Measurements from ENCODE around the gene ARL13A. TPM values are rescaled to one million over a fixed set of nuclear protein-coding genes. Genes with fewer than 3 reads are reported as not detected.

The ARL13A gene
- total and polyA plus RNA-seq, 2 experiments from 2014 or later: not detected

- whole genome bisulfite sequencing (ENCODE audit: low lambda C conversion rate, missing lambda C conversion rate): 76% methylated on average over 4 of the region's 4 CpGs
- H3K4me2 ChIP-seq: no peak overlapping the region
- no peaks in the 10 kb centered on the region for H3K27me3 ChIP-seq
- H2AFZ ChIP-seq: no peak overlapping the region
- H3K79me2 ChIP-seq: no peaks in the 10 kb centered on the region
- TF ChIP-seq CTCF (IDR thresholded peaks at IDR 0.05; ENCODE audit: poor library complexity): no peak
- no peak for TF ChIP-seq EZH2 (IDR thresholded peaks at IDR 0.05; ENCODE audit: borderline replicate concordance)
- TF ChIP-seq EZH2phosphoT487 (IDR thresholded peaks at IDR 0.05; ENCODE audit: low read depth, severe bottlenecking, unreplicated experiment): no peak
- H4K20me1 ChIP-seq (ENCODE audit: insufficient read depth, poor library complexity, severe bottlenecking): no peaks in the 10 kb centered on the region
- H3K4me3 ChIP-seq: no peak overlapping the region
- no peaks in the 10 kb centered on the region for H3K9me2 ChIP-seq (replicated peaks; ENCODE audit: insufficient read depth)
- no peaks in the 10 kb centered on the region for H3K4me1 ChIP-seq (ENCODE audit: insufficient read depth)
- no peak for DNase-seq (ENCODE audit: low spot score)
- H3K36me3 ChIP-seq (replicated peaks; ENCODE audit: insufficient read depth, low read depth): no peaks in the 10 kb centered on the region
- no peak overlapping the region for H3K27ac ChIP-seq
- no peaks in the 10 kb centered on the region for H3K9me3 ChIP-seq (ENCODE audit: low read depth)
Measured at GRCh38 chrX:100931218-100931924, 38.1 kb upstream of the ARL13A start.

- Histone ChIP-seq H3K36me3 (replicated peaks; ENCODE audit: insufficient read depth, low read depth) (no peaks in the 10 kb centered on the region), H3K27ac (no peak overlapping the region), H3K4me2 (no peak overlapping the region), H3K27me3 (no peaks in the 10 kb centered on the region), H3K9me2 (replicated peaks; ENCODE audit: insufficient read depth) (no peaks in the 10 kb centered on the region), H3K9me3 (ENCODE audit: low read depth) (no peaks in the 10 kb centered on the region), H2AFZ (no peak overlapping the region), H3K4me3 (no peak overlapping the region), H3K79me2 (no peaks in the 10 kb centered on the region), H4K20me1 (ENCODE audit: insufficient read depth, poor library complexity, severe bottlenecking) (no peaks in the 10 kb centered on the region), H3K4me1 (ENCODE audit: insufficient read depth) (no peaks in the 10 kb centered on the region)
- 73% methylated on average over 3 of the region's 3 CpGs for WGBS (ENCODE audit: low lambda C conversion rate, missing lambda C conversion rate)
- no peak for DNase-seq (ENCODE audit: low spot score)
- no peak for TF ChIP-seq EZH2 (IDR thresholded peaks at IDR 0.05; ENCODE audit: borderline replicate concordance)
- no peak for TF ChIP-seq EZH2phosphoT487 (IDR thresholded peaks at IDR 0.05; ENCODE audit: low read depth, severe bottlenecking, unreplicated experiment)
- TF ChIP-seq CTCF (IDR thresholded peaks at IDR 0.05; ENCODE audit: poor library complexity): no peak
Measured at GRCh38 chrX:100931925-100932285, 37.6 kb upstream of the ARL13A start.

- Histone ChIP-seq H3K9me2 (replicated peaks; ENCODE audit: insufficient read depth) (no peaks in the 10 kb centered on the region), H3K36me3 (replicated peaks; ENCODE audit: insufficient read depth, low read depth) (no peaks in the 10 kb centered on the region), H3K9me3 (ENCODE audit: low read depth) (no peaks in the 10 kb centered on the region), H4K20me1 (ENCODE audit: insufficient read depth, poor library complexity, severe bottlenecking) (no peaks in the 10 kb centered on the region), H2AFZ (no peak overlapping the region), H3K27me3 (no peaks in the 10 kb centered on the region), H3K4me3 (no peak overlapping the region), H3K27ac (no peak overlapping the region), H3K79me2 (no peaks in the 10 kb centered on the region), H3K4me1 (ENCODE audit: insufficient read depth) (no peaks in the 10 kb centered on the region), H3K4me2 (no peak overlapping the region)
- 67% methylated on average over 2 of the region's 2 CpGs for WGBS (ENCODE audit: low lambda C conversion rate, missing lambda C conversion rate)
- no peak for TF ChIP-seq EZH2phosphoT487 (IDR thresholded peaks at IDR 0.05; ENCODE audit: low read depth, severe bottlenecking, unreplicated experiment)
- no peak for TF ChIP-seq CTCF (IDR thresholded peaks at IDR 0.05; ENCODE audit: poor library complexity)
- DNase-seq (ENCODE audit: low spot score): no peak
Measured at GRCh38 chrX:100935767-100936166, 33.7 kb upstream of the ARL13A start.
